ENCODE results near the gene KIF7.

Gene KIF7

DNA sequence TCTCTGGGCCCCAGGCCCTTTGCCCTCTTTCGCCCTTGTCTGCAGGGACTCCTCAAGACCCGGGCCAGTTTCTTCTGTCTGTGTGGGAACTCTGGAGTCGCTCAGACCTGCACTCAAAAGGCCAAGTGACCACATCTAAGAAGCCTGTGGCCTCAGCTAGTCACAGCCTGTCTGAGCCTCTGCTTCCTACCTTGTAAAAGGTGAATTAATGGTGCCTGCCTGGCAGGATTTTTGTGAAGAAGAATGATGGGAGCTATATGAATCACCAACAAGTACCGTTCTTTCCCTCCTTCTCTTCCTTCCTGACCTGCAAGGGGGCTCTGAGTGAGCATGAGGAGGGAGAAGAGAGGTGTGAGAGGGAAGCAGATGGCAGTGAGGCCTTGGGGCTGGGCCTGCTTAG lies 16.4 kb upstream of the KIF7 start:
- no peak for DNase-seq (ENCODE audit: low read depth in 3 of 3, low spot score in 1 of 3)

DNA sequence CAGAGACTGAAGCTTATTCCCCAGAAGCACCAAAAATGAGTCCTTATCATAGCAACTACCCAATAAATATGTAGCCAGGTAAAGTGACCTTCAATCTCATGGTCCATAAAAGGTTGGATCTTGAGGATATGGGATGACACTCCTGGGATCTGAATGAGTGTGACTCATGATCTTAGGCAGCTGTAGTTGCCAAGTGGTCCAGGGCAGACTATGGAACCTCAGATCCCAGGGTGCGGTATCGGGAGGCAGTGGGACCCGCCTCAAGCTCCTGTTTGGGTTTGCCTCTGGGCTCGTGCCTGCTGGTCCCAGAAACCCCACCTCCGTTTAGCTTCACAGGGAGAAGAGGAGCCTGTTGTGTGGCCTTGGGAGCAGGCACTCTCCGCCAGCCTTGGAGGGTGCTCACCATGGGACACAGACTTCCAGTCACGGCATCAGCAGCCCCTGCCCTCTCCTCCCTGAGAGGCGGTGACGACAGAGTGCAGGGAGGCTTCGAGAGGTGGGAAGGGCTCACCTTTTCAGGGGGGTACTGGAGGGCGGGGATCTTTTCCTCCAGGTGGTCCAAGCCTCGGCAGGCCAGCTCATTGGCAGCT lies 15.8 kb upstream of the KIF7 start:
- DNase-seq (ENCODE audit: low read depth in 3 of 3, low spot score in 1 of 3): no peak

- DNase-seq (ENCODE audit: low read depth in 3 of 3, low spot score in 1 of 3): no peak
Measured at GRCh38 chr15:89669941-89670340, 14.7 kb upstream of the KIF7 start.

DNA sequence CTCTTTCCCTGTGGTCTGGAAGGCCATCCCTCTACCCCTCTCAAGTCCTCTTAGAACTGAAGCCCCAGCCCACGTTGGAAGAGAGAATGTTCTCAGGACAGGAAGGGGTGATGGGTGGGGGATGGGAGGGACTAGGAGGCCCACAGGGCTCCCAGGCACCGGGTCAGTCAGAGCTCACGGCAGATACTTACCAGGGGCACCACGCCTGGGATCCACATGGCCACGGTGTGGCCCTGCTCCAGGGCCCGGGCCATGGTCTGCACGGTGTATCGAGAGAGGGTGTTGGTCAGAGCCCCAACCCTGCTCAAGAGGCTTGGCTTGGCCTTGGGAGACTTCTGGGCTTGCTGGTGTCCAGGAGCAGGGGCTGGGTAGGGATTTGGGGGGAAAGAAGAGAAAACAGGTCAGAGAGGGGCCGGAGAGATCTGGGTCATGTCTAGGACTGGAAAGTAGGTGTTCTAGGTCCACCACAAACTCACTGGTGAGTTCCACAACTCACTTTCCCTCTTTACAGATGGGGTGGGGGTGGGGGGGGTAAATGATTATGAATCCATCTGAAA lies 14.1 kb upstream of the KIF7 start:
- no peak for DNase-seq (ENCODE audit: low read depth in 3 of 3, low spot score in 1 of 3)

DNA sequence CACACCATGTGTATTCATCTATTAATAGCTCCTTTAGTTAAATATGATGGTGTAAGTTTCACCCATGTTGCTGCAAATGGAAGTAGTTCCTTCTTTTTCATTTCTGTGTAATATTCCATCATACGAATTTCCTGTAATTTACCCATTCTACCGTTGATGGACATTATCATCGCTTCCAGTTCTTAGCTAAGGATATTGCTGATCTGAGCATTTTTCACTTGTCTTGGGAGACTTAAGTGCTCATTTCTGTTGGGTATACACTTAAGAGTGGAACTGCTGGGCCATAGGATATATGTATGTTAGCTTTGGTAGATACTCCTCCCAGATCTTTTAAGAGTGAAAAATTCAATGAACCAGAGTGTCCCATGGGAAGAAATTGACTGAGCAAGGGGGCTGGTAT lies 12.9 kb upstream of the KIF7 start:
- DNase-seq (ENCODE audit: low read depth in 3 of 3, low spot score in 1 of 3): no peak

DNA sequence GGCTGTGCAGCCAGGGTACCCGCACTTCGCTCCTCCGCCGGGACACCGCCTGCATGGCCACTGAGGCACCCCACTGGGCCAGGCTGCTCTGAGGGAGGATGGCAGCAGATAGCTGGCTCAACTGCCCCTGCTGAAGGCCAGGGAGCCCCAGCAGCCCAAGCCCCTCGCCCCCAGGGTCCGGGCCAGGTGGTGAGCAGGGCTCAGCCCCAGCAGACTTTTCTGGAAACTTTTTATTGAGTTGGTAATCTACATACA lies 12.4 kb upstream of the KIF7 start:
- no peak for DNase-seq (ENCODE audit: low read depth in 3 of 3, low spot score in 1 of 3)

DNA sequence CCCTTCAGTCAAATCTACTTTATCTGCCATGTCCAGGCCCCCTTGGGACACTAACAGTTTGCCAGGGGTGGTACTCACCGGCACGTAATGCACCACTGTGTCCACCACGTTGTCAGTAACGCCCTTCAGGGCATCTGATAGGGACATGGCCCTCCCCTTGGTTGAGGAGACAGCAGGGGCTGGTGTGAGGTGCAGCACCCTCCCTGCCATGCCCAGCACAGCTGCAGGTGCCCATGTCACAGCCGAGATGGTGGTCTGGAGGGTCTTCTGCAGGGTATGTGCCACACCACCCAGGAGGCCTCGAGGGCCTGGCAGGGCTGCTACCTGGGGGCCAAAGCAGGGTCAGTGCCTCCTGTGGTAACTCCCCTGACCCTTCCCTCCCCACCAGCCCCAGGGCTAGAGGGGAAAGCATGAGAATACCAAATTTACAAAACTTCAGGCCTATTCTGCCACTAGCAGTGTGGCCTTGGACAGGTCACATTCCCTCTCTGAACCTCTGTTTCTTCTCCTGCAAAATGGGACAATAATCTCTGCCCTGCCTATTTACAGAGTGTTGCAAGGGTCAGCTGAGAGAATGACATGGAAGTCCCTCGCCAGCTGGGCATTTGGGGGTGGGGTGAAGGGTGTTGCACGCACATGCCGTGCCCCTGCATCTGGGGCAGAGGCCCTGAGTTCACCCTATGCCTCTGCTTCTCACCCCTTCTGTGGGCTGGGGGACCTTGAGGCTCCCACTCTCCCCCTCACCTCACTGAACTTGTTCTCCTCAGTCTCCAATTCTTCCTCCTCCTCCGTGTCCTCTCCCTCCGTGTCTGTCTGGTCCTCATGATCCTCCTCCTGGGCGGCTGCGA lies 11.8 kb upstream of the KIF7 start:
- DNase-seq (ENCODE audit: low read depth in 3 of 3, low spot score in 1 of 3): no peak

DNA sequence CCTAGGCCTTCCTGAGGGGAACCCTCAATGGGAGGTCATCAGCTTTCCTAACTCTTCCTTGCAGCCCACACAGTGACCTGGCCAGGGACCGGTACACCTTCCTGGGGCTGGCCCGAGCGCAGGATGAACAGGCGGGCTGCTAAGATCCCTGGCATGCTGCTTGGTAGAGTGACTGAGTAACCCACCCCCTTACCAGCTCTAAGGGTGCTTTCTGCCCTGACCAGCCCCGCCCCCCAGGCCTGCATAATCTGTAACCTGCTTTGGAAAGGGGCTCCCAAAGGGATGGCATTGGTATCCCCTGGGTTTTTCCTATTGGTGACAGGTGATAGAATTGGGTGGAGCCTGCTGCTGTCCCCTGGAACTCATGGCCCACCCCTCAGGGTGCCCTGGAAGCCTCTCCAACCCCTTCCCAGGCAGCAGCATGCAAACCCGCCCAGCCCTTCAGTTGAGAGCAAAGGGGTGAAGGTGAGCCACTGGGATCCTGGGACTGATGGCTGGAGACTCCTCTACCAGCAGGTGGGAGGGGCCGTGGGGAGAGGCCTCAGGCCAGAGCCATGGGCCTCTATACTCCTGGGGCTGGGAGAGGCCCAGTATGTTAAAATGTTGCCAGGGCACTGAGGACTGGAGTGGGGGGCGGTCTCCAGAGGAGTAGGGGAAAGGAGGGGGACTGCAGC lies 11.1 kb upstream of the KIF7 start:
- no peak for DNase-seq (ENCODE audit: low read depth in 3 of 3, low spot score in 1 of 3)

DNA sequence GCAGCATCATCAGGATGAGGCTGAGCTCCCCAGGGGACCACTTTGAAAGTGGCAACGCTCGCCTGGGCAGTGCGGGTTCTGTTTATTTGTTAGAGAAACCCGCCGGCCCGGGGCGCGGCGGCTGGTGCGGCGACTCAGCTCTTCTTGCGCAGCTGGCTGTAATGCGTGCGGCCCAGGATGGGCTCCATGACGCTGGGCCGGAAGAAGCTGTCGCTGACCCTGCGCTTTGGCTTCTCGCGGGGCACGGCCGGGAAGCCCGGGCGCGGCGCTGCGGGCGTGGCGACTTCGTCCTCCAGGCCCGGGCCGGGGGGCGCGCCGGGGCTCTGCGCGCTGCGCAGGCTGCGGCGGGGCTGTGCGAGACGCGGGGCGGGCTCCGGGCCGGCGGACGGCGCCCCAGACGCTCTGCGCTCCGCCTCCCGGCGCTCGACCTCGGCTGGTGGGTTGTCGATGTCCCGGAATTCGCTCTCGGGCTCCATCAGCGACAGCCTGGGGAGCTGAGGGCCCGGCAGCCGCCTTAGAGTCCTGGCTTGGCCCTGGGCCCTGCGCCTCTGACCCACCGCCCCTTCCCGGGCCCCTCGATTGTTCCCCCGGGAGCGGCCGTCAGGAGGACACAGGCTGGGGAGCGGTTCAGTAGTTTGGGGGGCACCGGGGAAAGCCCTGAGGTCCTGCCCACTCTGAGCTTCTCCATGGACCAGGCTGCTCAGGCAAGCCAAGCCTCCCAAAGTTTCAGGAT lies 10.3 kb upstream of the KIF7 start:
- DNase-seq (ENCODE audit: low read depth in 3 of 3, low spot score in 1 of 3): no peak

GRCh38 chr15:89664441-89665350 lies 9.4 kb upstream of the KIF7 start:
- DNase-seq (ENCODE audit: low read depth in 3 of 3, low spot score in 1 of 3): no peak

DNA sequence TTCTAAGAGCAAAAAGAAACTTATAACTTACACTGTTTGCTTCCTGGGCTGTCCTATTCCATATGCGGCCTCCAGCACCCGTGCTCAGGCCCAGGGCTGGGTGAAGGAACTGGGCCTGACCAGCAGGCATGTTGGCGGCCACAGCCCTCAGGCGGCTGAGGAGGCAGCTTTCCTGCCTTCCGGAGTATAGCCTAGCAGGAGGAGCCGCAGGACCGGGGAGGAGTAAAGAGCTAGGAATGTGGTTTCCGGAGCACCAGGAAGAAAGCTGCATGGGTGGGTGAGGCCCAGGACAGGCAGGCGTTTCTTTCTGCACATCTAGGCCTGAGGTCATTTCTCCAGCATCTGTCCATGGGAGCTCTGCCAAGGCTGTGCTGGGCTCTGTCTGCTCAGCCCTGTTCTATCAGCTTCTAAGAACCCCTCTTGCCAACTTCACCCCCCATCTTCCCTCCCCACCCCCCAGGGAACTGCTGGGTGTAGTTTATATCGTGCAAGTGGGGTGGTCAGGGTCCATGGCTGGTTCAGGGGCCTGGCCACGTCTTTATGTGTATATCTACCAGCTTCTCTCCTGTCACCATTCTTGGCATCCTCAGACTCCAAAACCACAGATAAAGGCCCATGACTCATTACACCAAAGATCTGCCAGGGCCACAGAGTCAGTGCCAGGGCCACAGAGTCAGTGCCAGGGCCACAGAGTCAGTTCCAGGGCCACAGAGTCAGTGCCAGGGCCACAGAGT lies 7.8 kb upstream of the KIF7 start:
- no peak for DNase-seq (ENCODE audit: low read depth in 3 of 3, low spot score in 1 of 3)

- no peak for DNase-seq (ENCODE audit: low read depth in 3 of 3, low spot score in 1 of 3)
Measured at GRCh38 chr15:89660556-89660955, 5.3 kb upstream of the KIF7 start.

DNA sequence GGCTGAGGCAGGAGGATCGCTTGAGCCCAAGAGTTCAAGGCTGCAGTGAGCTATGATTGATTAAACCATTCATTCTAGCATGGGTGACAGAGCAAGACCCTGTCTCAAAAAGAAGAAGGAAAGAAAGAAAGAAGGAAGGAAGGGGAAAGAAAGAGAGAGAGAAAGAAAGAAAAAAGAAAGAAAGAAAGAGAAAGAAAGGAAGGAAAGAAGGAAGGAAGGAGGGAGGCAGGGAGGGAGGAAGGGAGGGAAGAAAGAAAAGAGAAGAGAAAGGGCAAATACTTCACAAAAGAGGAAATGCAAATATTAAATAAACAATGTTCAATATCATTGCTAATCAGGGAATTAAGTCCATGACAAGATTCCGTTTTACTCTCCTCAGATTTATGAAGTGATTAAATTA lies 4.0 kb upstream of the KIF7 start:
- no peak for DNase-seq (ENCODE audit: low read depth in 3 of 3, low spot score in 1 of 3)

- DNase-seq (ENCODE audit: low read depth in 3 of 3, low spot score in 1 of 3): no peak
Measured at GRCh38 chr15:89657686-89658200, 2.5 kb upstream of the KIF7 start.

GRCh38 chr15:89656116-89656815 lies 999 bp upstream of the KIF7 start:
- DNase-seq (ENCODE audit: low read depth in 3 of 3, low spot score in 1 of 3): no peak

DNA sequence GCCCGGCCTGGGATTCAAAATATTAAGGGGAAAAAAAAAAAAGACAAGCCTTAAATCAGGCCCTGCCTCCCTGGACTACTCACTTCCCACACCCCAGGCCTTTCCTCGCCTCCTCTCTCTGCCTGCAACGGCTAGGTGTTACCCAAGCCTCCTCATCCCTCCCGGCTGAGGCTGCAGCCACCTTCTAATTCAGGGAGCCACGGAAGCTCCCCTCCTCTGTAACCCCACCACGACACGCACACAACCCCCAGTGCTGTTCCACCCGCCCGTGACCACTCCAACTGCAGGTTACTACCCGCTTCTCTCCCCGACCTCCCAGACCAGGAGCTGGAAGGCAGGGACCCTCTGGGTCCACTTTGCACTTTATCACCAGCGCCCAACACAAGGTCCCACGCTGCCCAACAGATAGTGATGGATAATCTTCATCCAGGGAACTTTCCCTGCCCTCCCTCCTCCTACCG lies 936 bp downstream of the KIF7 start:
- DNase-seq (ENCODE audit: low read depth in 3 of 3, low spot score in 1 of 3): no peak

GRCh38 chr15:89653578-89653977 lies 1.7 kb downstream of the KIF7 start:
- no peak for DNase-seq (ENCODE audit: low read depth in 3 of 3, low spot score in 1 of 3)

GRCh38 chr15:89652666-89653065 lies 2.6 kb downstream of the KIF7 start:
- DNase-seq (ENCODE audit: low read depth in 3 of 3, low spot score in 1 of 3): no peak

GRCh38 chr15:89652131-89652530 lies 3.1 kb downstream of the KIF7 start:
- DNase-seq (ENCODE audit: low read depth in 3 of 3, low spot score in 1 of 3): no peak

Data from stimulated activated CD4-positive, alpha-beta T cell treated with anti-CD3 and anti-CD28 coated beads, TNF-alpha, amount 100 ng/mL, for 1 hour (primary cell).